ENCODE results near the gene ABCB8. TPM values are rescaled to one million over a fixed set of nuclear protein-coding genes. Genes with fewer than 3 reads are reported as not detected.

ABCB8 gene
- total and polyA plus RNA-seq, 9 of the 15 experiments (the other 6 are each of a cell fraction or from before 2014, with no cell fraction given): 7.6 to 106 (median 36.3) TPM

DNA sequence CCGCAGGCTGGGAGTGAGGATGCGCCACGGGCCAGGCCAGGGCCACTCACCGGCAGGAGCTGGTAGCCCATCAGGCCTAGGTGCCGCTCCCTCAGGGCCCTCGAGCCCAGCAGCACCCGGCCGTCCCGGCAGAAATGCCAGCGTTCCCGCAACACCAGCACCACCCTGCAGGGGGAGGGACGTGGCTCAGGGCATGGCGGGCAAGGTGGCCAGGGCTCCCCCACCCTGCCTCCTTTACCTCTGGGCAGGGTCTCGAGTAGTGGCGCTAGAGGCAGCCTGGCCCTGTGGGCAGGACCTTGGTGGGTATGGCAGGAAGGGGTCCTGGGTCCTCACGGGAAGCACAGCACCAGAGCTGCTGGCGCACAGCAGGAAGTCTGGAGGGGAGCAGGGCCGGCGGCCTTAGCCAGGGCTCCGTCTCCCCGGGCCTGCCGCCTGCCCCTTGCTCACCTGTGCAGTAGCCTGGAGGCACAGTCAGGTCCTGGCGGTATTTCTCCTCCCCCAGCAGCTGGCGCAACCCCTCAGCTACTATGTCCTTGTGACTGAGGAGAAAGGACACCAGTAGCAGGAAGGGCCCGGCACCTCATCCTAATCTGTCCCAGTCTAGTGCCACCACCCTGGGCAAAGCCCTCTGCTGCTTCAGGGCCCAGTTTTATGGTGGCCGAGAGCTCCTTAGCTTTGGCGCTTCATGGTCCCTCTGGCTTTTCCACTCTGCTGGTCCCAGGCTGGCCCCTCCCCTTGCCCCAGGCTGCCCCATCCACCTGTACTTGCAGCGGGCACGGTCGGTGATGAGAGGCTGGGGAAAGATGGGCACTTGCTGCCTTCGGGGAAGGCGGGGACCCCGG is 48.8 kb downstream of the ABCB8 start (continued):
- TF ChIP-seq, protein P1, sequence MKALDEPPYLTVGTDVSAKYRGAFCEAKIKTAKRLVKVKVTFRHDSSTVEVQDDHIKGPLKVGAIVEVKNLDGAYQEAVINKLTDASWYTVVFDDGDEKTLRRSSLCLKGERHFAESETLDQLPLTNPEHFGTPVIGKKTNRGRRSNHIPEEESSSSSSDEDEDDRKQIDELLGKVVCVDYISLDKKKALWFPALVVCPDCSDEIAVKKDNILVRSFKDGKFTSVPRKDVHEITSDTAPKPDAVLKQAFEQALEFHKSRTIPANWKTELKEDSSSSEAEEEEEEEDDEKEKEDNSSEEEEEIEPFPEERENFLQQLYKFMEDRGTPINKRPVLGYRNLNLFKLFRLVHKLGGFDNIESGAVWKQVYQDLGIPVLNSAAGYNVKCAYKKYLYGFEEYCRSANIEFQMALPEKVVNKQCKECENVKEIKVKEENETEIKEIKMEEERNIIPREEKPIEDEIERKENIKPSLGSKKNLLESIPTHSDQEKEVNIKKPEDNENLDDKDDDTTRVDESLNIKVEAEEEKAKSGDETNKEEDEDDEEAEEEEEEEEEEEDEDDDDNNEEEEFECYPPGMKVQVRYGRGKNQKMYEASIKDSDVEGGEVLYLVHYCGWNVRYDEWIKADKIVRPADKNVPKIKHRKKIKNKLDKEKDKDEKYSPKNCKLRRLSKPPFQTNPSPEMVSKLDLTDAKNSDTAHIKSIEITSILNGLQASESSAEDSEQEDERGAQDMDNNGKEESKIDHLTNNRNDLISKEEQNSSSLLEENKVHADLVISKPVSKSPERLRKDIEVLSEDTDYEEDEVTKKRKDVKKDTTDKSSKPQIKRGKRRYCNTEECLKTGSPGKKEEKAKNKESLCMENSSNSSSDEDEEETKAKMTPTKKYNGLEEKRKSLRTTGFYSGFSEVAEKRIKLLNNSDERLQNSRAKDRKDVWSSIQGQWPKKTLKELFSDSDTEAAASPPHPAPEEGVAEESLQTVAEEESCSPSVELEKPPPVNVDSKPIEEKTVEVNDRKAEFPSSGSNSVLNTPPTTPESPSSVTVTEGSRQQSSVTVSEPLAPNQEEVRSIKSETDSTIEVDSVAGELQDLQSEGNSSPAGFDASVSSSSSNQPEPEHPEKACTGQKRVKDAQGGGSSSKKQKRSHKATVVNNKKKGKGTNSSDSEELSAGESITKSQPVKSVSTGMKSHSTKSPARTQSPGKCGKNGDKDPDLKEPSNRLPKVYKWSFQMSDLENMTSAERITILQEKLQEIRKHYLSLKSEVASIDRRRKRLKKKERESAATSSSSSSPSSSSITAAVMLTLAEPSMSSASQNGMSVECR (CRISPR knock-in tag; IDR thresholded peaks at IDR 0.05): no peak
- TF ChIP-seq, protein P2, sequence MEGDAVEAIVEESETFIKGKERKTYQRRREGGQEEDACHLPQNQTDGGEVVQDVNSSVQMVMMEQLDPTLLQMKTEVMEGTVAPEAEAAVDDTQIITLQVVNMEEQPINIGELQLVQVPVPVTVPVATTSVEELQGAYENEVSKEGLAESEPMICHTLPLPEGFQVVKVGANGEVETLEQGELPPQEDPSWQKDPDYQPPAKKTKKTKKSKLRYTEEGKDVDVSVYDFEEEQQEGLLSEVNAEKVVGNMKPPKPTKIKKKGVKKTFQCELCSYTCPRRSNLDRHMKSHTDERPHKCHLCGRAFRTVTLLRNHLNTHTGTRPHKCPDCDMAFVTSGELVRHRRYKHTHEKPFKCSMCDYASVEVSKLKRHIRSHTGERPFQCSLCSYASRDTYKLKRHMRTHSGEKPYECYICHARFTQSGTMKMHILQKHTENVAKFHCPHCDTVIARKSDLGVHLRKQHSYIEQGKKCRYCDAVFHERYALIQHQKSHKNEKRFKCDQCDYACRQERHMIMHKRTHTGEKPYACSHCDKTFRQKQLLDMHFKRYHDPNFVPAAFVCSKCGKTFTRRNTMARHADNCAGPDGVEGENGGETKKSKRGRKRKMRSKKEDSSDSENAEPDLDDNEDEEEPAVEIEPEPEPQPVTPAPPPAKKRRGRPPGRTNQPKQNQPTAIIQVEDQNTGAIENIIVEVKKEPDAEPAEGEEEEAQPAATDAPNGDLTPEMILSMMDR (IDR thresholded peaks at IDR 0.05 in 2 of 3, conservative IDR thresholded peaks at IDR 0.05 in 1 of 3; ENCODE audit: insufficient read depth in 2 of 3, low read depth in 1 of 3, low read length in 3 of 3): peak; percentile 30 to 48 (median 39); a peak in 5 of 6 replicates
- no peak for TF ChIP-seq FUS (optimal IDR thresholded peaks at IDR 0.05; ENCODE audit: low read depth, low read length)
- TF ChIP-seq SRSF3 (IDR thresholded peaks at IDR 0.05; ENCODE audit: insufficient read depth, low read length): no peak
- 0 out of 2 replicates have a peak, but pooled peaks have one; percentile 23 for TF ChIP-seq NR2F6 (CRISPR knock-in tag; IDR thresholded peaks at IDR 0.05)
- TF ChIP-seq HNRNPLL (IDR thresholded peaks at IDR 0.05; ENCODE audit: low read depth, low read length, poor library complexity, severe bottlenecking): no peak
- no peak for TF ChIP-seq TRIM24 (IDR thresholded peaks at IDR 0.05)
- TF ChIP-seq ZNF75A (CRISPR knock-in tag; IDR thresholded peaks at IDR 0.05): no peak
- no peak for TF ChIP-seq GABPB2 (CRISPR knock-in tag; conservative IDR thresholded peaks at IDR 0.05)
- peak in 1 of 2 experiments; percentile 42; a peak in 1 of 4 replicates for TF ChIP-seq MAZ (CRISPR knock-in tag; conservative IDR thresholded peaks at IDR 0.05 in 1 of 2, IDR thresholded peaks at IDR 0.05 in 1 of 2)
- TF ChIP-seq, protein P3, sequence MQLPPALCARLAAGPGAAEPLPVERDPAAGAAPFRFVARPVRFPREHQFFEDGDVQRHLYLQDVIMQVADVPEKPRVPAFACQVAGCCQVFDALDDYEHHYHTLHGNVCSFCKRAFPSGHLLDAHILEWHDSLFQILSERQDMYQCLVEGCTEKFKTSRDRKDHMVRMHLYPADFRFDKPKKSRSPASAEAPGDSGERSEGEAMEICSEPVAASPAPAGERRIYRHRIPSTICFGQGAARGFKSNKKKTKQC (CRISPR knock-in tag; IDR thresholded peaks at IDR 0.05): no peak
- peak; percentile 76 for TF ChIP-seq PCBP1 (IDR thresholded peaks at IDR 0.05; ENCODE audit: low read depth, low read length, poor library complexity, severe bottlenecking)
- peak; percentile 67; the same call in 1 of the 2 replicates for TF ChIP-seq ZBTB17 (CRISPR knock-in tag; IDR thresholded peaks at IDR 0.05)
- 0 out of 2 replicates have a peak, but pooled peaks have one; percentile 23 for TF ChIP-seq POLR2AphosphoS5 (IDR thresholded peaks at IDR 0.05; ENCODE audit: control insufficient read depth, insufficient read depth, low read depth, low read length)
- 0 out of 2 replicates have a peak, but pooled peaks have one; percentile 47 for TF ChIP-seq ERF (CRISPR knock-in tag; IDR thresholded peaks at IDR 0.05)
- TF ChIP-seq POLR2A (conservative IDR thresholded peaks at IDR 0.05): peak; percentile 57
- TF ChIP-seq, protein P4, sequence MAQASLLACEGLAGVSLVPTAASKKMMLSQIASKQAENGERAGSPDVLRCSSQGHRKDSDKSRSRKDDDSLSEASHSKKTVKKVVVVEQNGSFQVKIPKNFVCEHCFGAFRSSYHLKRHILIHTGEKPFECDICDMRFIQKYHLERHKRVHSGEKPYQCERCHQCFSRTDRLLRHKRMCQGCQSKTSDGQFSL (CRISPR knock-in tag; IDR thresholded peaks at IDR 0.05): peak; percentile 73; the same call in 1 of the 2 replicates
- TF ChIP-seq, protein P4 (tag; IDR thresholded peaks at IDR 0.05): no peak; a peak in 1 of 4 replicates
- no peak for TF ChIP-seq ZNF133 (CRISPR knock-in tag; IDR thresholded peaks at IDR 0.05)
- peak; percentile 79 for TF ChIP-seq POLR2G (IDR thresholded peaks at IDR 0.05; ENCODE audit: low read depth, low read length)

Data from K562 (cell line).